Measurements from ENCODE around the gene VRK2. TPM values are rescaled to one million over a fixed set of nuclear protein-coding genes. Genes with fewer than 3 reads are reported as not detected.

The VRK2 gene
- total and polyA plus RNA-seq, 5 donors = 10.2 to 28.9 (median 23.5) TPM

GRCh38 chr2:58203018-58203417 is 156.4 kb downstream of the VRK2 start:
- DNase-seq = no peak
- Histone ChIP-seq H3K27me3 (ENCODE audit: control insufficient read depth, insufficient read depth) (no peaks in the 10 kb centered on the region), H3K27ac (ENCODE audit: low read length) (no peak overlapping the region), H3K9me3 (ENCODE audit: control insufficient read depth, low read length) (no peaks in the 10 kb centered on the region), H3K4me3 (ENCODE audit: low read length) (no peak overlapping the region), H3K4me1 (ENCODE audit: control insufficient read depth, insufficient read depth, low read length) (no peaks in the 10 kb centered on the region)
- intact Hi-C loops (cut with DNase I) = no loop called here
- no peak for ATAC-seq

- ATAC-seq (no peak), DNase-seq (no peak)
- Histone ChIP-seq H3K4me1 (ENCODE audit: control insufficient read depth, insufficient read depth, low read length) (no peaks in the 10 kb centered on the region), H3K9me3 (ENCODE audit: control insufficient read depth, low read length) (no peaks in the 10 kb centered on the region), H3K4me3 (ENCODE audit: low read length) (no peak overlapping the region), H3K27me3 (ENCODE audit: control insufficient read depth, insufficient read depth) (no peaks in the 10 kb centered on the region), H3K27ac (ENCODE audit: low read length) (no peak overlapping the region)
- intact Hi-C loops (cut with DNase I) = no loop called here
- WGBS = 90% methylated on average over 6 of the region's 6 CpGs
These were observed 157.8 kb downstream of the VRK2 start for GRCh38 chr2:58204195-58204959.

DNA sequence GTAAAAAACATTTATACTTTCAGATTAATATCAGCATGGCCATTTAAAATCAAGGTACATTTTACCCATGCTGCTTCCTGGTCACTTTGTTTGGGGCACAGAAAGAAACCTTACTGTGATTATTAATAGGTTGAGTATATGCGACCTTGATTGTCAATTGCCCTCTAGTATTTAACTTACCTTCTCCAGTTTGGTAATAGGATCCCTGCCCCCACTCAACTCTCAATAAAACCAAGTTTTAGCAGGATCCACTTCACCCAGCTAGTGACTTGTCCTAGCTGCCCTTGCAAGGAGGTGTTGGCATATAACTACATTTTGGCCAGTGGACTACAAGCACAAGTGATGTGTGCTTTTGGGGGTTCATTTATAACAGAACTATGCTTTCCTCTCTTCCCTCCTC is 160.2 kb downstream of the VRK2 start:
- 98% methylated on average over 1 of the region's 1 CpG for WGBS
- intact Hi-C loops (cut with DNase I) = no loop called here
- DNase-seq (no peak), ATAC-seq (no peak)
- Histone ChIP-seq H3K9me3 (ENCODE audit: control insufficient read depth, low read length) (no peaks in the 10 kb centered on the region), H3K4me1 (ENCODE audit: control insufficient read depth, insufficient read depth, low read length) (no peaks in the 10 kb centered on the region), H3K4me3 (ENCODE audit: low read length) (no peak overlapping the region), H3K27me3 (ENCODE audit: control insufficient read depth, insufficient read depth) (no peaks in the 10 kb centered on the region), H3K27ac (ENCODE audit: low read length) (no peak overlapping the region)

- DNase-seq (no peak), ATAC-seq (no peak)
- Histone ChIP-seq H3K9me3 (ENCODE audit: control insufficient read depth, low read length) (no peaks in the 10 kb centered on the region), H3K27me3 (ENCODE audit: control insufficient read depth, insufficient read depth) (no peaks in the 10 kb centered on the region), H3K4me3 (ENCODE audit: low read length) (no peak overlapping the region), H3K27ac (ENCODE audit: low read length) (no peak overlapping the region), H3K4me1 (ENCODE audit: control insufficient read depth, insufficient read depth, low read length) (no peaks in the 10 kb centered on the region)
- 89% methylated on average over 3 of the region's 3 CpGs for WGBS
- intact Hi-C loops (cut with DNase I) = no loop called here
These were observed 160.6 kb downstream of the VRK2 start for GRCh38 chr2:58207189-58207588.

Other genes starting within 250 kb of the VRK2 start
- gene FANCL, start 194.5 kb downstream of the VRK2 start, total RNA-seq = 10 to 100 TPM; 15.1 to 19.5 (median 16.4) TPM
- 11.6 TPM for gene FANCL, start 194.5 kb downstream of the VRK2 start, polyA plus RNA-seq